ENCODE data around the gene MYL6B. TPM values are rescaled to one million over a fixed set of nuclear protein-coding genes. Genes with fewer than 3 reads are reported as not detected.
A peak's percentile ranks its signal among the peaks of the same experiment; 100 is the strongest.

MYL6B gene
- total RNA-seq, 1 donor from 2014 or later, result 131 TPM

GRCh38 chr12:56105609-56105902, 46.8 kb upstream of the MYL6B start:
- H3K4me3 Mint-ChIP-seq, result peak overlapping the region; percentile 93
- peaks cover 22% of the 10 kb centered on the region for H3F3A ChIP-seq (ENCODE audit: low read depth)
- H3K4me1 Mint-ChIP-seq, result peaks cover 24% of the 10 kb centered on the region
- H3K4me3 ChIP-seq, result peak overlapping the region; percentile 83
- H3K27me3 ChIP-seq, result no peaks in the 10 kb centered on the region
- no peak for TF ChIP-seq CTCF (IDR thresholded peaks at IDR 0.05)
- TF ChIP-seq EZH2phosphoT487 (IDR thresholded peaks at IDR 0.05), result no peak
- TF ChIP-seq EZH2 (IDR thresholded peaks at IDR 0.05), result no peak
- H3K9me3 Mint-ChIP-seq, result no peaks in the 10 kb centered on the region
- no peak for DNase-seq (ENCODE audit: low spot score)
- peak overlapping the region; percentile 89 for H3K9ac ChIP-seq
- no peak overlapping the region for H3K27ac ChIP-seq
- H3K36me3 ChIP-seq, result peaks cover 16% of the 10 kb centered on the region
- H3K27ac Mint-ChIP-seq, result no peak overlapping the region
- peak overlapping the region; percentile 97 for H3K4me2 ChIP-seq
- peaks cover 2% of the 10 kb centered on the region for H3K27me3 Mint-ChIP-seq (ENCODE audit: insufficient read depth, low read depth)
- H3K79me2 ChIP-seq (ENCODE audit: low read depth), result peaks cover 46% of the 10 kb centered on the region
- no peak overlapping the region for H2AFZ ChIP-seq (replicated peaks)
- H3K4me1 ChIP-seq, result peaks cover 11% of the 10 kb centered on the region
- H3K36me3 Mint-ChIP-seq, result peaks cover 16% of the 10 kb centered on the region
- peaks cover 30% of the 10 kb centered on the region for H4K20me1 ChIP-seq (ENCODE audit: low read depth)
- H3K9me3 ChIP-seq (ENCODE audit: low read depth), result no peaks in the 10 kb centered on the region

GRCh38 chr12:56107242-56107641, 45.1 kb upstream of the MYL6B start:
- no peak overlapping the region for H3K4me3 ChIP-seq
- peaks cover 24% of the 10 kb centered on the region for H3K4me1 Mint-ChIP-seq
- H2AFZ ChIP-seq (replicated peaks), result no peak overlapping the region
- no peaks in the 10 kb centered on the region for H3K27me3 ChIP-seq
- TF ChIP-seq EZH2phosphoT487 (IDR thresholded peaks at IDR 0.05) (no peak), CTCF (IDR thresholded peaks at IDR 0.05) (no peak), EZH2 (IDR thresholded peaks at IDR 0.05) (no peak)
- H3K36me3 ChIP-seq, result peaks cover 24% of the 10 kb centered on the region
- no peaks in the 10 kb centered on the region for H3K9me3 Mint-ChIP-seq
- H3K9me3 ChIP-seq (ENCODE audit: low read depth), result no peaks in the 10 kb centered on the region
- H3K36me3 Mint-ChIP-seq, result peaks cover 28% of the 10 kb centered on the region
- no peak overlapping the region for H3K4me2 ChIP-seq
- H3K9ac ChIP-seq, result no peak overlapping the region
- no peak for DNase-seq (ENCODE audit: low spot score)
- no peak overlapping the region for H3K27ac ChIP-seq
- peaks cover 30% of the 10 kb centered on the region for H4K20me1 ChIP-seq (ENCODE audit: low read depth)
- H3K4me3 Mint-ChIP-seq, result no peak overlapping the region
- no peak overlapping the region for H3K27ac Mint-ChIP-seq
- peaks cover 2% of the 10 kb centered on the region for H3K27me3 Mint-ChIP-seq (ENCODE audit: insufficient read depth, low read depth)
- H3F3A ChIP-seq (ENCODE audit: low read depth), result peaks cover 37% of the 10 kb centered on the region
- H3K79me2 ChIP-seq (ENCODE audit: low read depth), result peaks cover 46% of the 10 kb centered on the region
- peaks cover 11% of the 10 kb centered on the region for H3K4me1 ChIP-seq

GRCh38 chr12:56110571-56110970, 41.8 kb upstream of the MYL6B start:
- TF ChIP-seq CTCF (IDR thresholded peaks at IDR 0.05), result no peak
- TF ChIP-seq EZH2phosphoT487 (IDR thresholded peaks at IDR 0.05), result no peak
- TF ChIP-seq EZH2 (IDR thresholded peaks at IDR 0.05), result no peak
- no peak overlapping the region for H3K4me3 ChIP-seq
- peaks cover 21% of the 10 kb centered on the region for H4K20me1 ChIP-seq (ENCODE audit: low read depth)
- no peak overlapping the region for H3K9ac ChIP-seq
- H3K36me3 Mint-ChIP-seq, result peaks cover 47% of the 10 kb centered on the region
- peaks cover 7% of the 10 kb centered on the region for H3K4me1 ChIP-seq
- no peaks in the 10 kb centered on the region for H3K9me3 Mint-ChIP-seq
- peaks cover 26% of the 10 kb centered on the region for H3K79me2 ChIP-seq (ENCODE audit: low read depth)
- H3K4me3 Mint-ChIP-seq, result no peak overlapping the region
- no peak overlapping the region for H3K4me2 ChIP-seq
- no peaks in the 10 kb centered on the region for H3K9me3 ChIP-seq (ENCODE audit: low read depth)
- no peak overlapping the region for H2AFZ ChIP-seq (replicated peaks)
- H3K36me3 ChIP-seq, result peaks cover 24% of the 10 kb centered on the region
- no peak for DNase-seq (ENCODE audit: low spot score)
- peaks cover 55% of the 10 kb centered on the region for H3F3A ChIP-seq (ENCODE audit: low read depth)
- no peak overlapping the region for H3K27ac ChIP-seq
- H3K27me3 Mint-ChIP-seq (ENCODE audit: insufficient read depth, low read depth), result no peaks in the 10 kb centered on the region
- H3K4me1 Mint-ChIP-seq, result peaks cover 11% of the 10 kb centered on the region
- H3K27me3 ChIP-seq, result no peaks in the 10 kb centered on the region
- H3K27ac Mint-ChIP-seq, result no peak overlapping the region
